ENCODE results near the gene ZC3H18.

The ZC3H18 gene

DNA sequence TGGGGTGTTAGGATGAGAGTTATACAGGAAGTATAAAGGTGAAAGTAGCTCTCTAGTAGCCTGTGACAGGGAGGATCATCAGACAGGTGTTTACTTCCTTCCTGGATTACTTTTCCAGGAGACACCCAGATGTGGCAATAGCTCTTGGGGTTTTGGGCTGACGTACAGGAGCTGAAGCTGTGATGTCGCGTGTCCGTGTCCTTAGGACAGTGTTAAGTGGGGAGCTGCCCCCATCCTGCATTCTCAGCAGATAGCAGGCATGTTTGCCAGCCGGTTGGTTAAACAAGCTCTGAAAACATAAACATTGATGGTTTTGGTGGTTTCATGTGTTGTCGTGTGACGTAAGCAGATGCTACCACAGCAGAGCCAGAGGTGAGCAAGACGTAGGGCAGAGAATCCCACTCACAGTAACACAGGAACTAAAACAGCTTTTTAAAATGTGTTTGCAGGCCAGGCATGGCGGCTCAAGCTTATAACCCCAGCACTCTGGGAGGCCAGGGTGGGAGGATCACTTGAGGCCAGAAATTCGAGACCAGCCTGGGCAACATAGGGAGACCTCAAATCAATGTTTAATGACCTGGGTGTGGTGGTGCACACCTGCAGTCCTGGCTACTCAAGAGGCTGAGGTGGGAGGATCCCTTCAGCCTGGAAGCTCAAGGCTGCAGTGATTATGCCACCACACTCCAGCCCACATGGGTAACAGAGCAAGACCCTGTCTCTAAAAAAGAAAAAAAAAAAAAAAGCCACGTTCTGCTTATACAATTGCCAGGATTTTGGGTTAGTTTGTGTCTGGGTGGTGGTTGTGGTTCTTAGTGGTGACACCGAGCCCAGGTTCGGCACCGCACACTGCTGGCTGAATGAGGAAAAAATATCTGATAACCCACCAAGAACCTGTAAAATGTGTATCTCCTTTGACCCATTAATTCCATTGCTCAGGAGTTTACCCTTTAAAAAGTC is 49.9 kb downstream of the ZC3H18 start:
- DNase-seq, result no peak

DNA sequence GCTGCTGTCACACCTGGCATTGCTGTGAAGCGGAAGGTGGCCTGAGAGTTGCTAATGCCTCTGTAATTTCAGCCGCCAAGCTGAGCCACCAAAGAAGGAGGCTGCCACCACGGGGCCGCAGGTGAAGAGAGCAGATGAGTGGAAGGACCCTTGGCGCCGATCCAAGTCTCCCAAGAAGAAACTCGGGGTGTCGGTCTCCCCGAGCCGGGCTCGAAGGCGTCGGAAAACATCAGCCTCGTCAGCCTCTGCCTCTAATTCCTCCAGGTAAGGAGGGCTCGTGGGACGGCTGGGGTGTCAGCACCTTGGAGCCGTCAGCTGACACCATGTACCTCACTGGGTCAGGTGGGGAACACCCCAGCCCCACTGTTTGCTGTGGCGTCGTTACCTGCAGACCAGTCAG is 51.9 kb downstream of the ZC3H18 start:
- DNase-seq, result no peak

DNA sequence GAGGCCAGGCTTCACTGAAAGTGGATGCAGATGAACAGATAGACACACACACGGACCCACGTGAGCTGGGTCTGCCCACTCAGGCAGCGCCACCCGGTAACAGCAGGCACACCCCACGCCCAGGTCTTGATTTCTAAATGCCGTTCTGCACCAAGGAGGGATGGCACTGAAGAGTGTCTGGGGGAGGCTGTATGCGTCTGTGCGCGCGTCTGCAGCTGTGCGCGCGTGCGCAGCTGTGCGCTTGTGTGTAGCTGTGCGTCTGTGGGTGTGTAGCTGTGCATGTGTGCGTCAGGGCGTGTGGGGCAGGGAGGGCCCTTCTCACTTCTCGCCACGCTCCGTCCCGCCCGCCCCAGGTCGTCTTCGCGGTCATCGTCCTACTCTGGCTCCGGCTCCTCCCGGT is 52.7 kb downstream of the ZC3H18 start:
- DNase-seq, result peak in 13 of 56 donors; percentile 8 to 60 (median 28)

DNA sequence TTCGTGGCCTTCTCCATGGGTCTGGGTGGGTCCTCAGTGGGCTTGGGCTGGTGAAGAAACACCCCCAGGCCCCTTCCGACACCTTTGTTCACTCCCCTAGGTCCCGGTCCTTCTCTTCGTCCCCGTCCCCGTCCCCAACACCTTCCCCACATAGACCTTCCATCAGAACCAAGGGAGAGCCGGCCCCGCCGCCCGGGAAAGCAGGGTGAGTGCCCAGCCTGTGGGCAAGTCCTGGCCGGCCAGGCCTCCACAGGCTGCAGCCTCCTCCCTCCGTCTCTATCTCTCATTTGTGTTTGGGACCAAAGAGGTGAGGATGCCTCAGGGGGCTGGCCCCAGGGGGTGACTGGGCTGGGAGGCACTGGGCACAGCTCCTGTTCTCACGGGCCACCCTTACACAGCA is 53.7 kb downstream of the ZC3H18 start:
- no peak for DNase-seq

DNA sequence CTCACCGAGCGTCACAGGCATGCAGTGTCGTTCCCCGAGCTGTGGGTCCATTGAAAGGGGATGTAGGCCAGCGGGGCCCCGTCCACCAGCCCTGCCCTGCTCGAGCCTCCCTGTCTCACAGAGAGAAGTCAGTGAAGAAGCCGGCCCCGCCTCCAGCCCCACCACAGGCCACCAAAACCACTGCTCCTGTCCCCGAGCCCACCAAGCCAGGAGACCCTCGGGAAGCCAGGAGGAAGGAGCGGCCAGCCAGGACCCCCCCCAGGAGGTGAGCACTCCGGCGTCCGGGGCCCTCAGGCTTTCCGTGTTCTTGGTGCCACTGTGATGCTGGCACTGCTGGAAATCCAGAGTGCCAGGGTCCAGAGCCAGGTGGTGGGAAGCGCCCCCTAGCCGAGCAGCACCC is 54.3 kb downstream of the ZC3H18 start:
- no peak for DNase-seq

DNA sequence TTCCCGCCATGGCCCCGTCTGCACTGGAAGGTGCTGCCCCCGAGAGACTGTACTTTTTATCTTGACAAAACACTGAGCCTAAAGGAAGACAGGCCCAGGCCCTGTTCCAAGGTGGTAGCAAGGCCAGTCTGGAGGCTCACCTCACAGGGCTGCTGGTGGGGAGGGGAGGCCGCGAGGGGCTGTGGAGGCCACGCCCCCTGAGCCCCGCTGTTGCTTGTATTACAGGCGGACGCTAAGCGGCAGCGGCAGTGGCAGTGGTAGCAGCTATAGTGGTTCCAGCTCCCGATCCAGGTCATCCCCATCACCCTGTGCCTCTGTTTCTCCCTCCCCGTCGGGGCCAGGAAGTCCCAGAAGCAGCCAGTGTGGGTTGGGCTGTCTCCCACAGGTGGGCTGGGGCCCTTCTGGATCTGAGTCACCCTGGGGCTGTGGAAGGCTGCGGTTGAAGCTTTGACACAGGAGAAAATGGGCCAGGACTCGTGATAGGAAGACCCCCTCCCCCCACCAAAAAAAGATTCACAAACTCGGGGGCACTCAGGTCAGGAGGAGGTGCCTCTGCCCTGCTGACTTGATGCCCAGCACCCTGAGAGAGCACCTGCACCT is 54.9 kb downstream of the ZC3H18 start:
- DNase-seq, result no peak

DNA sequence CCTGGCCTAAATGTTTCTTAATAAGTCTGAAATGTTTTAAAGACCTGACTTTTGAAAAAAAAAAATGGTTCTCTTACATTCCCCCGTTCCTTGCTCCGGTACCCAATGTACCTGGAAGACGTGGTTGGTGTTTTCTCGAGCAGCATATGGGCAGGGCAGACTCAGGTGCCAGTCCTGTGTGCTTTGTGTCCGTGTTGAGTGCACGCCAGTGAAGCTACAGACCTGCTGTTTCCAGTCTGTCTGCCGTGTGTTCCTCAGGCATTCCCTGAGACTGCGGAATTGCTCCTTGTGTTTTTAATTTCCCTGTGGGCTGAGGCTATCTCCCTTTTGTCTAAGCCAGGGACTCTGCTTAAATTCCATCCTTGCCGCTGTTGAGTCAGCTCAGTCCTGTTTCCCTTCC is 56.4 kb downstream of the ZC3H18 start:
- no peak for DNase-seq

DNA sequence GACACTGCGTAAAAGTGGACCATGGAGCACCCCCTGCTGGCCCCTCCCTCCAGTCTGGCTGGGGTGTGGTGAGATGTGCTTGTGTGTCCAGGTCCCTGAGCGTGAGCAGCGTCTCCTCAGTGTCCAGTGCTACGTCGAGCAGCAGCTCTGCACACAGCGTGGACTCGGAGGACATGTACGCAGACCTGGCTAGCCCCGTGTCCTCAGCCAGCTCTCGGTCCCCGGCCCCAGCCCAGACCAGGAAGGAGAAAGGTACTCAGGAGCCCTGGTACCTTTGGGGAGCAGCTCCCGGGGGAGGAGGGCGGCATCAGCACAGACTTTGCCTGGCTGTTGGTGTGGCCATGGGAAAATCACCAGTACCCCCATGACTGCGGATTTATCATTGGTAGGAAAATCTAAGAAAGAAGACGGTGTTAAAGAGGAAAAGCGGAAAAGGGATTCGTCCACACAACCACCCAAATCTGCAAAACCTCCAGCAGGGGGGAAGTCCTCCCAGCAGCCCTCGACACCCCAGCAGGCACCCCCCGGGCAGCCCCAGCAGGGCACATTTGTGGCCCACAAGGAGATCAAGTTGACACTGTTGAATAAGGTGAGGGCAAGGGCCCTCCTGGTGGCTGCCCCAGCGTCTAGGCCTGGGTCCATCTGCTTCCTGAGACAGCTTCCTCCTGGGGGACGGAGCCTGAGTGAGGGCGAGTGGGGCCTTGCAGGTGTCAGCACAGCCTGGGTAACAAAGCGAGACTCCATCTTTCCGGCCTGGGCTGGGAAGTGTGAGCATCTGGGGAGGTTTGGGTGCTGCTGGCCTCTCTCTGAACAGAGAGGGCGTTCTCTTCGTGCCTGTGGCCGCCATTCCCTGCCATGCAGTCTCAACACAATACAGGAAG is 57.6 kb downstream of the ZC3H18 start:
- no peak for DNase-seq

DNA sequence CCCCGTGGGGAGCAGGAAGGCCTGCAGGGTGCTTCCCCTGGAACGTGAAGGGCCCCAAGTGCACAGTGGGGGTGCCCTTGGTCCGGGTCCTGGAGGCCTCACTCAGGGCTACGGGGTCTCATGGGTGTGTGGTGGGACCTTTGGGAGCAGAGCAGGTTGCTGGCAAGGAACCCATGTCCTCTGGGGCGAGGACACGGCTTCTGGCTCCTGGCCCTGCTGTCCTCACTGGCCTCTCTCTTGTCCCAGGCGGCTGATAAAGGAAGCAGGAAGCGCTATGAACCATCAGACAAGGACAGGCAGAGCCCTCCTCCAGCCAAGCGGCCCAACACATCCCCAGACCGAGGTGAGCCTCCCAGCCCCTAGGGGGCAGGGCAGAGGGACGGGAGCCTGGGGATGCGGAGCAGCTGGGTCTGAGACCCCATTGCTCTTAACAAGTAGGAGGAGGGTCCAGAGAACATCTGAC is 58.3 kb downstream of the ZC3H18 start:
- no peak for DNase-seq

DNA sequence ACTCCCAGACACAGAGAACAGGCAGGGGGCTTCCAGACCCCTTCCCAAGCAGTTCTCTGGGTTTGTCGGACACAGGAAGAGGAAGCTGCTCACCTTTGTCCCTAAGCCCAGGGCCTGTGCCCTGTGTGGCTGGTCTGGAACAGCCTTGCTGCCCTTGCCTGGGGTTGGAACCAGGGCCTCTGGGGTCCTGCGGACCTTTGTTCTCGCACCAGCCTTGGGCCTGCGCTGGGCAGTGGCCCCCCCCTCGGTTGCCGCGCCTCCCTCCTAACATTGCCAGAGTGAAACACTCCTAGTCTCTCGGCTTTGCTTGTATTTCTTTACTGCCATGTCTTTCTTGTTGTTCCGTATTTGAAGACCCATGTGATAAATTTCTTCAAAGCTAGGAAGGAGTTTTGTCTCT is 59.6 kb downstream of the ZC3H18 start:
- no peak for DNase-seq

DNA sequence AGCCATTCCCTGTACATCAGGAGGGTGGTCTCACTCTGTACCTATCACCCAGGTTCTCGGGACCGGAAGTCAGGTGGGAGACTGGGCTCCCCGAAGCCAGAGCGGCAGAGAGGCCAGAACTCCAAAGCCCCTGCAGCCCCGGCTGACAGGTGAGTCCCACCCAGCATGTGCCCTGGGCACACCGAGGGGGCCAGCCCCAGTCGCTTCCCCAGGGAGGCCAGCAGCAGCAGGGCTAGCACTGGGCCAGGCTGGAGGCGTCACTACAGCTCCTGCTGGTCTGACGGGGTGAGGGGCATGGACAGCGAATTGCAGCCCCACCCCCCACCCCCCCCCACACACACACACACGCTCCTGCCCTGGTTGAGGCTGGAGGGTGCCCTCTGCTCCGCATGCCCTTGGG is 60.2 kb downstream of the ZC3H18 start:
- DNase-seq, result no peak

DNA sequence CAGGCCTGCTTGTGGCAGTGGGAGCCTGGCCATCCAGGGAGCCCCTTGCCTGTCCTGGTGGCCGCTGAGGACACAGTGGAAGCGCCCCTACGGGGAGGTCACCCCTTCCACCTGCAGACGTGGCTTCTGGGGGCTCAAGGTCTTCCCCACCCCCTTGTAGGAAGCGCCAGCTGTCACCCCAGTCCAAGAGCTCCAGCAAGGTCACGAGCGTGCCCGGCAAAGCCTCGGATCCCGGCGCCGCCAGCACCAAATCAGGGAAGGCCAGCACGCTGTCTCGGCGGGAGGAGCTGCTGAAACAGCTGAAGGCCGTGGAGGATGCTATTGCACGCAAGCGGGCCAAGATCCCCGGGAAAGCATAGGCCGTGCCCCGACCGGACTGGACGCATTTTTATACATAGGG is 60.7 kb downstream of the ZC3H18 start:
- no peak for DNase-seq

DNA sequence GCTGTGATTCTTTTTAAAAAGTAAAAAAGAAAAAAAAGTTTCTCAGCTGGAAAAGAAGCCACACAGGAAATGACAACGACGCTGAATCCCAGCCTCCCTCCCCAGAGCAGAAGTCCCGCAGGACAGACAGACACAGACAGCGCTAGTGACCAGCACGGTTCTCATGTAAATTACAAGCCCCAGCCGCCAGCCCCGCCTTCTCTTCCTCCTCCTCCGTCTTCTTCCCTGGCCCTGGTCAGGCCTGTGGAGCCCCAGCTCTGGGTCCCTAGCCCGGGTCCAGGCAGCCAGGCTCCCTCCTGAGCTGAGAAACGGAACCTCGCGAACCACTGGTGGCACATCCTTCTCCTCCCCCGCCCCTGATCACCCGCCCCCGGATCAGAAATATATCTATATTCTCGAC is 61.2 kb downstream of the ZC3H18 start:
- no peak for DNase-seq

DNA sequence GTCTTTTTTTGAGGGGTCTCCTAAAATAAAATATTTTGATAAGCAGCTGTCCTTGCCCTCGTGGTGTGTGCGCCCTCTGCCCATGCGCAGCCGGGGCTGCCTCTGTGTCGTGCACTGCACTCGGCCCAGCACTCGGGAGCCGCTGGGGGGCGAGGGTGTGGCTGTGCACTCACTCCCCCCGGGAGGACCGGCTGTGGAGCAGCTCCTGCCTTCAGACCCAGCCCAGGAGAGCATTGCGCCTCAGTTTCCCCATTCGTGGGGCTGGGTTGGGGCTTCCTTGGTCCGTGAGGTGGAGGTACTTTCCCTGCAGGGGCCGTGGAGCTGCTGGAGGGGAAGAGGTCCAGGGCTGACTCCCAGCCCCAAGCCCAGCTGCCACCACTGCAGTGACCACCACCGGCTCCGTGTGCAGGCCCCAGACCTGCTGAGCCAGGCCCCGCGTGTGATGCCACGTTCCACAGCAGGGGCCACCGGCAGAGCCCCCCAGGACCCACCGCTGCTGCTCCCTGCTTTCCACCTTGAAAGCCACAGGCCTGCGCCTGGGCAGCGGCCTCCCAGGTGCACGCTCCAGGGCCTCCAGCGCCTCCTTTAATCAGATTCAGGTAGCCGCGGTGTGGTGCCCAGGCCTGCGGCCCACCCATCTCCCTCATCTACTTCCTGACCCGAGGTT is 61.9 kb downstream of the ZC3H18 start:
- DNase-seq, result no peak

DNA sequence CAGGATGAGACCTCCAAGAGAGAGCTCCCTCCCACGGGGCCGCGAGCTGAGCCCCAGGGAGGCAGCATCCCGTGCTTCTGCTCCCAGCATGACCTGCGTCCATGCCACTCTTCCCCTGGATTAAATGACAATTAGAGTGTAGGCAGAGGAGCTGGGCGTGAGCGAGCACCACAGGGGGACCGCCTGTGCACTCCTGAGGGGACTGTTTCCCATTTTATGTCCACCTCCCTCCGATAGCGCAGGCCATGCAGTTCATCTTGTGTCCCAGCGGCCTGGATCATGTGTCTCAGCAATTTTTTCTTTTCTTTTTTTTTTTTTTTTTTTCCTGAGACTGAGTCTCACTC is 62.4 kb downstream of the ZC3H18 start:
- DNase-seq, result no peak

DNA sequence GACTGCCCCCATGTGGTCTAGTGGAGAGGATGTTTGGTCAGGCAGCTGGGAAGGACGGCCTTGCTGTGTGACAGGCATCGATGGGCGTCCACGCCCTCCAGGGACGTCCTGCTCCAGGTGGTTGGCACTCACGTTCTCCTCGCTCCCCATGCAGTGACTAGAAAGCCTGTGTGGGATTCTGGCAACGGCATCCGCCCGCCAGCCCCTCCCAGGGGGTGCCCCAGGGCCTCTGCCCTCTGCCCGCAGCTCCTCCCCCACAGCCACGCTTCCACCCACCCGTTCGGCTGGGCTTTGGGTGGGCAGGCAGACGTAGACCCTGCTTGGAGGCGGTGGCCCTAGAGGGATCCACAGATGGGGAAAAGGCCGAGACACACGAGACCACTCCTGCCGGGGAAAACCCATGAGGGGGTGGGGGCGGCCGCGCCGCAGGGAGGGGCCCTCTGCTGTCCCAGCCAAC is 63.5 kb downstream of the ZC3H18 start:
- peak in 1 of 56 donors; percentile 33 for DNase-seq

DNA sequence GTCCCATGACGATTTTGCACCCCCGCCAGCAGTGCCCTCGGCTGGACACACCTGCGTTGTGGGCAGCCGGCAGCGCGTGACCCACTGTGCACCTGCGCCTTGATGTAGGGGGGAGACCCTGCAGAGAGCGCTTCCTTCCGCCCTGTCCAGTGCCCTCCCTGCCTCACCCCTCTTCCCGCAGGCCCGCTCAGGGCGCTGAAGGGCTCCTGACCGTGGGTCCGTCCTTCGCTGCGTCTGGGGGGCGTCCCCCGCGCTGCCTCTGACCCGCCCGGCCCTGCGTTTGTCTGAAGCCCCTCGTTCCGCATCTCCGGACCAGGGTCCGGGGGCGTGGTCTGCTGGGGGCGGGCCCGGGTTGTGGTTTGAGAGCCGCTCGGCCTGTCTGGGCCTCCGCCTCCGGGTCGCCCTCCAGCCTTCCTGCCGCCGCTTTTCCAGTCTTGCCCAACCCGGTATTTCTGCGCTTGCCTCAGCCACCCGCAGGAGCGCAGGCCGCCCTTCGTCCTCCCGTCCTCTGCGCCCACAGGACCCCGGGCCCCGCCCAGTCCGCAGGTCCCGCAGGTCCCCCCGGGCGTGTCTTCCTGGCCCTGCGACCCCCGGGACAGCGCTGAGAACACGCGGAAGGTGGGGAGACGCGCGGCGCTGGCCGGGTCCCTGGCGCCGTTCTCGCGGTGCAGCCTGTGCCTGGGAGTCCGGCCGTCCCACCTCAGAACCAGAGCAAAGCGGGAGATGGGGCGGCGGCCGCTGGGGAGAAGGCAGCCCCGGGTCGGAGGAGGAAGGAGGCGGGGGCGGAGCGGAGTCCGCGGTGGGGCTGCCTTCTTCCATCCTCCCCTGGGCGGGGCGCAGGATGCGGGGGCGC is 64.2 kb downstream of the ZC3H18 start:
- DNase-seq, result peak in 1 of 56 donors; percentile 9

DNA sequence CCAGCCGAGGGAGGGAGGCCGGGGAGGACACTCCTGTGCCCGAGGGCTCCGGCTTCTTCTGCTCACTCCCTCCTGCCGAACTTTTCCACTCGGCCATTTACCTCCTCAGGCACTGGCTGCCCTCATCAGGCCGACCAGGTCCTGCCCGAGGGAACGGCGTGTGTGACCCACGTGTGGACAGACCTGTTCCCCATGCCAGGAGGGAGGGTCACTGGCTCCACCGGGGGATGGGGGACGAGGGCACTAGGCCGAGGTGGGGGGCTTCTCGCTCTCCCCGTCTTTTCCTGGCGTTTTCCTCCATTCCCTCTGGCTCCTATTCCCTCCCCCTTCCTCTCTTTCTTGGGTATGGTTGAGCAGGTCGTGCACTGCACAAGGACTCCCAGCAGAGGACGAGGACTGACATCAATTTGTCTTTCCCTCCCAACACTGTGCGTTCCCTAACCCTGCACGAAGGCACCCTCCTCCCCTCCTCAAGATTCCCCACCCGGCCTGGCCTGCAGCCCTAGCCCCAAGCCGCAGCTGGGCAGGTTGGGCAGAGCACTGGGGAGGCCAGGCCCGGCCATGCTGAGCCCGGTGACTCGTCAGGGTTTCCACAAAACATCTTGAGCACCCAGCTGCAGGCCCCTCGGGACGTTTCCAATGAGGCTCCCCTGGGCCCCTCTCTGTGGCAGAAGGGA is 64.9 kb downstream of the ZC3H18 start:
- DNase-seq, result no peak

DNA sequence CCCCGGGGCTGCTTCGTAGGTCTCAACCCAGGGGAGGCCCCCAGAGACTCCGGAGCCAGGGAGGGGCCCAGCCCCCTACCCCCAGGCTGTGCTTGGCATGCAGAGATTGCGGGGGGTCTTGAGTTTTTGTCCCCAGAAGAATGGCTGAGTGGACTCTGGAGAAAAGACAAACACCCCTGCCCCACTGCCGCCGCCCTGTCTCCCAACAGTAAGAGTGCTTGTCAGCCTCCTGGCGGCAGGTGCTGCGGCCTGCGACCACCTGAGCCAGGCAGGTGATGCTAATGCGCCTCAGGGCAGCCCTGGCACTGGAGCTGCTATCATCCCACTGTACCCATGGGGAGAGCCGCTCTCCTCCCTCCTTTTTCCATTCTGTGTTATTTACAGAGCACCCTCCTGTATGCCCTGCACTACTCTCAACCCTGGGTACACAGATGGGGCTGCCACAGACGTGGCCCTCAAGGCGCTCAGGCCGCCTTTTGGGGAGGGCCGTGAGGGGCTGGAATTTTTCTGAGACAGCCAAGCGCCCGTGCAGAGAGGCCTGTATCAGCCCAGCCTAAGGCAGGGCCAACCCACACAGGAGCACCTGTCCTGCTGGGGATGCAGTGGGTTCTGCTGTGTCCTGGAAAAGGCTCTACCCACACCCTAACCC is 65.6 kb downstream of the ZC3H18 start:
- DNase-seq, result no peak
